Adrenal gland (tissue), 12 donors: Measurements from ENCODE around the gene SLC38A2. TPM values are rescaled to one million over a fixed set of nuclear protein-coding genes. Genes with fewer than 3 reads are reported as not detected.
A peak's percentile ranks its signal among the peaks of the same experiment; 100 is the strongest.

Source experiments
- DNase-seq, 7 donors: peaks; one replicate each; pipeline ENCODE4 v3.0.0-alpha.2; 2019 to 2020
- H3K27ac ChIP-seq, 5 donors: fragments of 200-600 bp; sonication (generic) in 4 of 5; 1 replicate in 3 of 5; 2 replicates in 2 of 5; pipeline versions ENCODE4 v1.5.1 to v1.8.0; 2016 to 2020; ENCODE audit warnings: mild to moderate bottlenecking in 1 of 5
- H3K27me3 ChIP-seq: fragments of 200-600 bp; 2 replicates; pipeline ENCODE4 v1.8.0; 2021
- H3K36me3 ChIP-seq, 2 donors: fragments of 200-600 bp; replicated peaks in 1 of 2; 1 replicate in 1 of 2; 2 replicates in 1 of 2; pipeline versions ENCODE4 v1.5.1 to v1.8.0; 2018 to 2022
- H3K4me1 ChIP-seq, 2 donors: fragments of 200-600 bp; replicated peaks in 1 of 2; 1 replicate in 1 of 2; 2 replicates in 1 of 2; pipeline versions ENCODE4 v1.5.1 to v1.8.0; 2018 to 2021
- H3K4me3 ChIP-seq, 4 donors: fragments of 200-600 bp; sonication (generic) in 3 of 4; one replicate each; pipeline ENCODE4 v1.5.1; 2016 to 2018
- H3K9me3 ChIP-seq, 3 donors: fragments of 200-600 bp; sonication (generic) in 1 of 3; replicated peaks in 1 of 3; 1 replicate in 2 of 3; 2 replicates in 1 of 3; pipeline versions ENCODE4 v1.5.1 to v1.8.0; 2016 to 2021
- POLR2A ChIP-seq, 2 donors: fragments of 450-650 bp; IDR thresholded peaks; one replicate each; pipeline ENCODE4 v1.6.1; 2017; ENCODE audit warnings: antibody characterized with exemption in 2 of 2, mild to moderate bottlenecking in 2 of 2, moderate library complexity in 1 of 2
- WGBS, 4 donors: extraction: QIAGEN DNeasy Blood & Tissue Kit in 2 of 4; methylation state at CpG; one replicate each; pipeline versions ENCODE4 v1.1.5 to v1.1.7; 2013 to 2017; 5-methylcytosine and 5-hydroxymethylcytosine counted together
- intact Hi-C, 2 donors: fragments of 100-400 bp; cut with DNase I; formaldehyde crosslinking; loops; one replicate each; pipeline versions ENCODE4 v1.14.1 to v1.15.0; 2022 to 2023
- polyA plus RNA-seq, 3 donors: library from polyadenylated mRNA; stranded (reverse); fragments of 200-250 nt in 2 of 3; fragments of 350-450 nt in 1 of 3; fragmentation: Illumina TruSeq in 1 of 3; extraction: RNeasy Lipid Tissue Mini Kit (QIAGEN cat#74804) in 1 of 3; gene quantifications; one replicate each; pipeline ENCODE4 v1.2.3, GENCODE V29; 2013 to 2014
- total RNA-seq, 9 donors: library from RNA; depleted of rRNA in 4 of 9; stranded (reverse); fragments of >200 nt in 4 of 9; fragments of 120-200 nt in 1 of 9; fragmentation: NEBNext Ultra II Directional in 1 of 9; extraction: Animal tissue kit (Norgen Biotek cat#: 25700) in 1 of 9; gene quantifications; one replicate each; pipeline versions ENCODE4 v1.1.0 to v1.2.4, GENCODE V29; 2013 to 2023
- TF ChIP-seq, protein P1 (sequence below), 6 experiments: fragments of 450-650 bp in 4 of 6; fragments of 200-600 bp in 2 of 6; sonication (generic) in 1 of 6; IDR thresholded peaks; 1 replicate in 5 of 6; 2 replicates in 1 of 6; pipeline versions ENCODE4 v1.5.1 to v1.8.0; 2016 to 2021; ENCODE audit warnings: antibody characterized with exemption in 6 of 6, mild to moderate bottlenecking in 2 of 6, moderate library complexity in 1 of 6
- donor health status: healthy with polysubstance abuse.
- donor health status: Bipolar disorder and iron deficiency.
- donor health status: DM: yes; HTN: yes; CAD: no.
- donor health status: DM: no; HTN: no; CAD: no.
- donor health status: DM: no; HTN: no; CAD: no.
- donor health status: DM: yes; HTN: yes; CAD: no.

Gene SLC38A2
- total and polyA plus RNA-seq, 12 donors: 94.6 to 948 (median 280) TPM

DNA sequence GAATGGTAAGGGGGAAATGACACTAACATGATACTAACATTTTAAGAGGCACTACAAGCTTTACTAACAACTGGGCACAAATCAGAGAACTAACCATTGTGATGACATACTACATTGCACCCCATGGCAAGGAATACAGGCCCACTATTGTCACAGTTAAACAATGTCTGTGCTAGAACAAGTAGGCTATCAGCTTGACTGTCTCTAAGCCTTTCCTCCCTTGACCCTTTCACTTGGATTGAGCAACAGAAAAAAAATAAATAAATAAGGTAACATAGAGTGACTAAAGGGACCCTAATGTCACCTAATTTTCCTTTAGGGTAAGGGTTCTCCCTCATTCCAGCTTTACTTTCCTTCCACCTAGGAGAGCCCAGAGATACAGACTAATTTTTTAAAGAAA is 4.4 kb downstream of the SLC38A2 start:
- peak overlapping the region in 3 of 5 donors; percentile 39 to 99 (median 98) for H3K27ac ChIP-seq
- H3K36me3 ChIP-seq: peaks cover 0 to 80% of the 10 kb centered on the region in 2 donors
- peak overlapping the region in 2 of 4 donors; percentile 86 to 88 for H3K4me3 ChIP-seq
- intact Hi-C loops: no loop called here
- H3K9me3 ChIP-seq: no peaks in the 10 kb centered on the region
- peaks cover 66 to 73% of the 10 kb centered on the region in 2 donors for H3K4me1 ChIP-seq
- H3K27me3 ChIP-seq: no peaks in the 10 kb centered on the region
- DNase-seq: no peak
- TF ChIP-seq POLR2A (IDR thresholded peaks at IDR 0.05): no peak

DNA sequence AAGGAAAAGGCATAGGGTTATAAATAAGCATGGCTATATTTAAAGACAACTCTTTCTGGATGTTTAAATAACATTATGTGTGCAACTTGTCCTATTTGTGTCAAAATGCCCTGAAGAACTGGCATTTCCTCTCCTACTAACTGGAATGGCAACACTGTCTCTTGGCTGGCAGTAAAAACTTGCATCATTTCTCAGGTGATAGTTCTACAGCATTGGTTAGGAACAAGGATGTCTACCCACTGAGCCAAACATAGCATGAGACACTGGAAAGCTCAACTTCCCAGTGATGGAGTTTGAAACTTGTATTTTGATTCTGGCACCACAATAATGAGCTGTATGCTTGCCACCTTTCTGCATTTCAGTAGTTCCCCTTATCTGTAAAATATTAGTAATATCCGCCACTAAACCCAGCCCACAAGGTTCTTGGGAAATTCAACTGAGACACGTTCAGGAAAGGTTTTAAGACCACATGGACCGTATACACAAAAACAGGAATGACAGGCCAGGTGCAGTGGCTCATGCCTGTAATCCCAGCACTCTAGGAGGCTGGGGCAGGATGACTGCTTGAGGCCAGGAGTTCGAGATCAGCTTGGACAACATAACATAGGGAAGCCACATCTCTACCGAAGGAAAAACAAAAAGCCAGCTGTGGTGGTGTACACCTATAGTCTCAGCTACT is 5.1 kb downstream of the SLC38A2 start:
- H3K4me3 ChIP-seq: peak overlapping the region in 1 of 4 donors; percentile 86
- intact Hi-C loops: no loop called here
- WGBS, 4 donors: 24 to 32% (median 27%) methylated on average over 5 of the region's 5 CpGs
- H3K9me3 ChIP-seq: no peaks in the 10 kb centered on the region
- H3K27me3 ChIP-seq: no peaks in the 10 kb centered on the region
- H3K36me3 ChIP-seq: peaks cover 0 to 87% of the 10 kb centered on the region in 2 donors
- DNase-seq: no peak
- TF ChIP-seq POLR2A (IDR thresholded peaks at IDR 0.05): peak in 1 of 2 donors; percentile 6
- TF ChIP-seq, protein P1, sequence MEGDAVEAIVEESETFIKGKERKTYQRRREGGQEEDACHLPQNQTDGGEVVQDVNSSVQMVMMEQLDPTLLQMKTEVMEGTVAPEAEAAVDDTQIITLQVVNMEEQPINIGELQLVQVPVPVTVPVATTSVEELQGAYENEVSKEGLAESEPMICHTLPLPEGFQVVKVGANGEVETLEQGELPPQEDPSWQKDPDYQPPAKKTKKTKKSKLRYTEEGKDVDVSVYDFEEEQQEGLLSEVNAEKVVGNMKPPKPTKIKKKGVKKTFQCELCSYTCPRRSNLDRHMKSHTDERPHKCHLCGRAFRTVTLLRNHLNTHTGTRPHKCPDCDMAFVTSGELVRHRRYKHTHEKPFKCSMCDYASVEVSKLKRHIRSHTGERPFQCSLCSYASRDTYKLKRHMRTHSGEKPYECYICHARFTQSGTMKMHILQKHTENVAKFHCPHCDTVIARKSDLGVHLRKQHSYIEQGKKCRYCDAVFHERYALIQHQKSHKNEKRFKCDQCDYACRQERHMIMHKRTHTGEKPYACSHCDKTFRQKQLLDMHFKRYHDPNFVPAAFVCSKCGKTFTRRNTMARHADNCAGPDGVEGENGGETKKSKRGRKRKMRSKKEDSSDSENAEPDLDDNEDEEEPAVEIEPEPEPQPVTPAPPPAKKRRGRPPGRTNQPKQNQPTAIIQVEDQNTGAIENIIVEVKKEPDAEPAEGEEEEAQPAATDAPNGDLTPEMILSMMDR (IDR thresholded peaks at IDR 0.05): no peak
- peak overlapping the region; percentile 28 to 99 (median 53) for H3K27ac ChIP-seq
- H3K4me1 ChIP-seq: peaks cover 66 to 80% of the 10 kb centered on the region in 2 donors

DNA sequence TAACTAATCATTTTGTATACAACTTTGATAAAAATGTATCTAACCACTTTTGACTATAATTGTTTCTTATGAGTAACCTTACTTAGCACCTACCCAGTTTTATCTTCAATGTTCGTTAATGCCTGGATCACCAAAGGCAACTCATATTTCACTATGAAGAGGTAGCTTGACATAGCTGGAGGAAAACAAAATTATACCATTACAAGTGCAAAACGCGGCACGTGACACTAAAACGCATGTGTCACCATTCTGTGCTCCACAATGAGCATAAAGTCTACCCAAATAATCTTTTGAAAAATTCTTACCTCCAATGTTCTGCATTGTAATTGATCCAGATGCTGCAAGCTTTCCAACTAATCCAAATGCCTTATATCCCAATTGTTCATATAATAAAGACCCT is 5.8 kb downstream of the SLC38A2 start:
- Histone ChIP-seq H3K4me3 (peak overlapping the region in 1 of 4 donors; percentile 86), H3K9me3 (no peaks in the 10 kb centered on the region), H3K27me3 (no peaks in the 10 kb centered on the region), H3K4me1 (peaks cover 66 to 87% of the 10 kb centered on the region in 2 donors), H3K36me3 (peaks cover 0 to 94% of the 10 kb centered on the region in 2 donors), H3K27ac (peak overlapping the region in 4 of 5 donors; percentile 28 to 99 (median 76))
- WGBS, 4 donors: 55 to 72% (median 65%) methylated on average over 5 of the region's 5 CpGs
- no peak for DNase-seq
- peak in 1 of 2 donors; percentile 26 for TF ChIP-seq POLR2A (IDR thresholded peaks at IDR 0.05)
- TF ChIP-seq, protein P1 (IDR thresholded peaks at IDR 0.05): no peak
- intact Hi-C loops: no loop called here

DNA sequence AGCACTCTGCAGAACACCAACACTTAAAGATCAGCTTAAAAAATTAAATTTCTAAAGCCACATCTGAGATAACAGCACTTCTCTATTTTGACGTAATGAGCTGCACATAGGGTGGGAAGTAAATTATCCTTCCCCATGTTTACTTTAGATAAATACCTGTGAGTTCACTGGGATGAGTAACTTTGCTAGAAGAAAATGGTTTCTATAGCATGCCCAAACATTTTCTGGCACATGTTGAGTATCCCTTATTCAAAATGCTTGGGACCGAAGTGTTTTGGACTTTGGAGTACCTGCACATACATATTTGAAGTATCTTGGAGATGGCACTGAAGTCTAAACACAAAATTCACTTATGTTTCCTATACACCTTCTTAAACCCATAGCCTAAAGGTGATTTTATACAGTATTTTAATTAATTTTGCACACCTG is 6.6 kb downstream of the SLC38A2 start:
- Histone ChIP-seq H3K27ac (peak overlapping the region in 4 of 5 donors; percentile 10 to 41 (median 28)), H3K4me1 (peaks cover 66 to 95% of the 10 kb centered on the region in 2 donors), H3K4me3 (peak overlapping the region in 1 of 4 donors; percentile 86), H3K27me3 (no peaks in the 10 kb centered on the region), H3K9me3 (no peaks in the 10 kb centered on the region), H3K36me3 (peaks cover 0 to 100% of the 10 kb centered on the region in 2 donors)
- TF ChIP-seq, protein P1 (IDR thresholded peaks at IDR 0.05): no peak
- no peak for TF ChIP-seq POLR2A (IDR thresholded peaks at IDR 0.05)
- 40 to 56% (median 52%) methylated on average over 2 of the region's 2 CpGs for WGBS, 4 donors
- intact Hi-C loops: no loop called here
- no peak for DNase-seq
